LHCN-M2 (cell line): ENCODE results near the gene DUSP9. TPM values are rescaled to one million over a fixed set of nuclear protein-coding genes. Genes with fewer than 3 reads are reported as not detected.

Experiments used
- total RNA-seq: library from RNA; depleted of rRNA; stranded (reverse); fragments of >200 nt; gene quantifications from 2 replicates; pipeline ENCODE4 v1.2.3, GENCODE V29; 2014; rRNA removed

The DUSP9 gene
- total RNA-seq, 1 experiment from 2014 or later = not detected

Other genes with a start within 250 kb of the DUSP9 start
- gene PNMA6E, start 245.9 kb upstream of the DUSP9 start, total RNA-seq = not detected in 2 replicates
- gene ZFP92, start 235.7 kb upstream of the DUSP9 start, total RNA-seq = not detected in 2 replicates
- gene TREX2, start 201.1 kb upstream of the DUSP9 start, total RNA-seq = 0.90 and 2.3 TPM in 2 replicates
- 29.3 and 52.6 TPM in 2 replicates for gene HAUS7, start 176.6 kb upstream of the DUSP9 start, total RNA-seq
- not detected in 2 replicates for gene BGN, start 152.2 kb upstream of the DUSP9 start, total RNA-seq
- not detected in 2 replicates for gene ATP2B3, start 129.6 kb upstream of the DUSP9 start, total RNA-seq
- gene CCNQ, start 48.1 kb upstream of the DUSP9 start, total RNA-seq = 35.3 and 40.1 TPM in 2 replicates
- gene PNCK, start 26.6 kb downstream of the DUSP9 start, total RNA-seq = 0.19 TPM in 1 of 2 replicates, not detected in the other
- 10.2 and 13.7 TPM in 2 replicates for gene SLC6A8, start 40.7 kb downstream of the DUSP9 start, total RNA-seq
- 138 and 211 TPM in 2 replicates for gene BCAP31, start 77.2 kb downstream of the DUSP9 start, total RNA-seq
- gene ABCD1, start 77.7 kb downstream of the DUSP9 start, total RNA-seq = 25.8 and 30.5 TPM in 2 replicates
- gene PLXNB3, start 117.0 kb downstream of the DUSP9 start, total RNA-seq = 5.0 and 9.7 TPM in 2 replicates
- 0.45 and 1.3 TPM in 2 replicates for gene SRPK3, start 133.8 kb downstream of the DUSP9 start, total RNA-seq
- 83.6 and 86.6 TPM in 2 replicates for gene IDH3G, start 147.2 kb downstream of the DUSP9 start, total RNA-seq
- gene SSR4, start 147.5 kb downstream of the DUSP9 start, total RNA-seq = 201 and 222 TPM in 2 replicates
- gene PDZD4, start 183.3 kb downstream of the DUSP9 start, total RNA-seq = 1.2 and 1.7 TPM in 2 replicates
- 0.29 and 2.1 TPM in 2 replicates for gene L1CAM, start 239.0 kb downstream of the DUSP9 start, total RNA-seq